HL-60 (cell line): Measurements from ENCODE around the gene SMYD2.

Experiments used
- GABPA ChIP-seq: IDR thresholded peaks from 2 replicates; pipeline ENCODE4 v1.6.1; 2012; ENCODE audit warnings: low read depth
- REST ChIP-seq: IDR thresholded peaks from 2 replicates; pipeline ENCODE4 v1.6.1; 2012; ENCODE audit warnings: low read depth; ENCODE audit not compliant: insufficient replicate concordance
- SPI1 ChIP-seq: IDR thresholded peaks from 2 replicates; pipeline ENCODE4 v1.6.1; 2012; ENCODE audit warnings: low read depth, mild to moderate bottlenecking, borderline replicate concordance
- TF ChIP-seq, protein P1 (sequence below): IDR thresholded peaks from one replicate; pipeline ENCODE4 v1.5.1; 2011; ENCODE audit warnings: low read length, control low read depth, inconsistent platforms; ENCODE audit not compliant: insufficient read depth

- TF ChIP-seq, protein P1, sequence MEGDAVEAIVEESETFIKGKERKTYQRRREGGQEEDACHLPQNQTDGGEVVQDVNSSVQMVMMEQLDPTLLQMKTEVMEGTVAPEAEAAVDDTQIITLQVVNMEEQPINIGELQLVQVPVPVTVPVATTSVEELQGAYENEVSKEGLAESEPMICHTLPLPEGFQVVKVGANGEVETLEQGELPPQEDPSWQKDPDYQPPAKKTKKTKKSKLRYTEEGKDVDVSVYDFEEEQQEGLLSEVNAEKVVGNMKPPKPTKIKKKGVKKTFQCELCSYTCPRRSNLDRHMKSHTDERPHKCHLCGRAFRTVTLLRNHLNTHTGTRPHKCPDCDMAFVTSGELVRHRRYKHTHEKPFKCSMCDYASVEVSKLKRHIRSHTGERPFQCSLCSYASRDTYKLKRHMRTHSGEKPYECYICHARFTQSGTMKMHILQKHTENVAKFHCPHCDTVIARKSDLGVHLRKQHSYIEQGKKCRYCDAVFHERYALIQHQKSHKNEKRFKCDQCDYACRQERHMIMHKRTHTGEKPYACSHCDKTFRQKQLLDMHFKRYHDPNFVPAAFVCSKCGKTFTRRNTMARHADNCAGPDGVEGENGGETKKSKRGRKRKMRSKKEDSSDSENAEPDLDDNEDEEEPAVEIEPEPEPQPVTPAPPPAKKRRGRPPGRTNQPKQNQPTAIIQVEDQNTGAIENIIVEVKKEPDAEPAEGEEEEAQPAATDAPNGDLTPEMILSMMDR = no peak
- TF ChIP-seq REST (no peak), SPI1 (no peak), GABPA (no peak)
Measured at GRCh38 chr1:214317734-214318133, 36.8 kb downstream of the SMYD2 start.
